GM19238 (cell line): Measurements from ENCODE around the gene UST.
"Not testable (repeated sequence)": the region's sequence is repeated elsewhere in the genome, so short reads cannot be mapped to it uniquely, and the experiment has no call there.

Experiments used
- DNase-seq: peaks from one replicate; pipeline ENCODE4 v3.0.0; 2011; ENCODE audit warnings: low spot score; ENCODE audit not compliant: insufficient read length

Gene UST

DNA sequence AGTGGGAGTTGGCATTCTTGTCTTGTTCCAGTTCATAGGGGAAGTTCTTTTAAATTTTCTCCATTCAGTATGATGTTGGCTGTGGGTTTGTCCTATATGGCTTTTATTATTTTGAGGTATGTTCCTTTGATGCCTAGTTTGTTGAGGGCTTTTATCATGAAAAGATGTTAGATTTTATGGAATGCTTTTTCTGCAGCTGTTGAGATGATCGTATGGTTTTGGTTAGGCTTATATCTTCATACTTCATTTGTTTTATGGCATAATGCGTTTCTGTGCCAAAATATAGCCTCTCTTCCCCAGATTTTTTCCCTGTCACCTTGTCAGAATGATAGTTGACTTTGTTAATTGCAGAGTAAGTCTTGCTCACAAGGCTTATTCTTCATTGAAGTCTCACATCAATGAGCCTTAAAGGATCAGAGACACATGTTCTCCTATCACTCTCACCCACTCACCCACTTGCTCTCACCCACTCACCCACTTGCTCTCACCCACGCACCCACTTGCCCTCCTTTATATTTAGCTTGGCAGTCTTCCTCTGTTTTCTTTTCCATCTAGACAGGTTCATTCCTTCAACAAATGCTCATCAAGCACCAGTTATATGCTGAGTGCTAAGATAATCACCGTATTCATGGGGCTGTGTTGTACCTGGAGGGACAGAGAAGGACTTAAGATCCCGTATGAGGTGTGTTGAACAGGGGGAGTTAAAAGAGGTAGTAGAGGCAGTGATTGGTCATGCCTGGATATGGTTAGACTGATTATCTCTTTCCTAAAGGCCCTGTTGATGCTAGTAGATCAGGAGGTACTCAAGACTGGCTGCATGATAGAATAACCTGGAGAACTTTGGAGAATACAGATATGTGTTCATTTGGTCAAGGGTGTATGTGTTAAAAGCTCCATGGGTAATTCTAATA, 19.3 kb downstream of the UST start:
- DNase-seq = no peak

DNA sequence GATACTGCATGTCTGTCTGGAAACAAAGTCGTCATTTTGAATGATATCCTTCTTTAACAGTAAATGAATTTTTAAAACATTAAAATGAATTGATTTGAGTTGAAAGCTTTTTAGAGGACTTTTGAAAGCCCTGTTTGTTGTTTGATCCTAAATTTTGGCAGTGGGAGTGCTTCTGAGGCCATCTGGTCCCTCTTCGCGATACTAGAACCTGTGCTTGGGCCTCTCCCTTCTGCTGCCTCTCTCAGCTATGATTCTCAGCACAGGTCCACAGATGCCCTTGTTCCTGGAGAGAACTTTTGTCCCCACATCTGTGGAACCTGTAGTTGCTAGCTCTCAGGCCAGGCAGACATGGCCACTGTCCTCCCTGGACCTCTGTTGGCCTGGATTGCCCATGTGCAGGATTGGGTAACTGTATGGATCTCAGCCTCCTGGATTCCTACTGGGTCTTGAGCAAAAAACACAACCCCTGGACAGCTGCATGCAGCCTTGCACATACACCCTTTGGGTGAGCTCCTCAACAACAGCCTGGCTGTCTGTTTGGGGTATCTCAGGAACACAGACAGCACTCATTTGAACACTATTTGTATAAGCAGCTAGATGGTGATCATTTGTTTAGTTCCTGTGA, 21.9 kb downstream of the UST start:
- no peak for DNase-seq

DNA sequence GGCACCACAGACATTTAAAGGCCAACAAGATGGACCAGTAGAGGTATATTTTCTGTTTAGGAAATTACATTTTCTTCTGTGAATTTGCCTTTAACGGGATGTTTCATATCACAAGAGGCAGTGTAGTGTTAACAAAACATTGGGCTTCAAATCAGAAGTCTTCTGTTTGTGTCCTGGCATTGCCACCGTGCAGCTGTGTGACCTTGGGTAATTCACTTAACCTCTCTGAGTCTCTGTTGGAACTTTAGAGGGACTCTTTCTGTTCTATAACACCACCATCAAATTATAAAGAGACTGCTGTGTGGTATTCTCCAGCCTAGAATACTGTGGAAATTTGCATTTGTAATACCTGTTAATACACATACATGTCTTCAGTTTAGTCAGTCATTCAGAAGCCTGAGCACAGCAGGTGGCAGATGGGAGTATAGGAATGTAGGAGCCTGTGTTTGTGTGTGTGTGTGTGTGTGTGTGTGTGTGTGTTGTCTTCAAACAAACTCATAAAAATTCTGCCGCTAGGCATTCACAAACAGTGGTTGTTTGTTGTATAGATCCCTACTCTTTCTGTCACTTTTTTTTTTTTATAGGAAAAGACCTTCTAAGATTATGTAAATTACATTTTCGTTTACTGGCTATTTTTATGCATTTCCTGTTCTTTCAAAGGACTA, 22.6 kb downstream of the UST start:
- DNase-seq = no peak

DNA sequence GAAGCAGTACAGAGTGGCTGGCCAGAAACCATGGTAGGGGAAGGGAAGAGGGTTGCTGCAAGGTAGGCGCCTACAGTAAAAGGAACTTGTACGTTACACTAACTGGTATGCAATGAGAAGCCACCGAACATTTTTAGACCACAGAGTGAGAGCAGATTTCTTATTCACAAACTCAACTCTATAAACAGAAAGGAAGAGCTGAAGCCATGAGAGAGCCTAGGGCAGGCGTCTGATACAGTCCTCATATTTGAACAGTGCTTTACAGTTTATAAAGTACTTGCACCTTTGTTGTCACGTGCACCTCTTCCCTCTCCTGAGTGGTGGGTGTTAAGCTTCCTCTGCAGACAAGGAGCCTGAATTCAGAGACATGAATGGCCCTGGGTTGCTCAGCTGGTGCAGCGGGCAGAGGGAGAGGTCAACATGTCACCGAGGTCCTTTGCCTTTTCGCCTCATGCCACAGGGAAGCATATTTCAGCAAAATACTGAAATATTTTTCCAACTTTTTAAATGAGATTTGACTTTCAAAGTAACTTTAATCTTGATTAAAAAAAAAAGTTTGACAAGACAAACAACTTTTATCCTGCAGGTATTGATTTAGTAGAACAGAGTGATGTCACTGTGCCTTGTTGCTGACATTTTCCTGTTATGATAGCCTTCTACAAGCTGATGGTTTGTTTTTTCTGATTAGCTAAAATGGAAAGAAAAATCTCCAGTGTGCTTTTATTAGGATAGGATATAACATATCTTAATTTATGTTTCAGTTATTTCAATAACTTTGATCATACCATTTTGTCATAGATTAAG, 23.8 kb downstream of the UST start:
- no peak for DNase-seq

DNA sequence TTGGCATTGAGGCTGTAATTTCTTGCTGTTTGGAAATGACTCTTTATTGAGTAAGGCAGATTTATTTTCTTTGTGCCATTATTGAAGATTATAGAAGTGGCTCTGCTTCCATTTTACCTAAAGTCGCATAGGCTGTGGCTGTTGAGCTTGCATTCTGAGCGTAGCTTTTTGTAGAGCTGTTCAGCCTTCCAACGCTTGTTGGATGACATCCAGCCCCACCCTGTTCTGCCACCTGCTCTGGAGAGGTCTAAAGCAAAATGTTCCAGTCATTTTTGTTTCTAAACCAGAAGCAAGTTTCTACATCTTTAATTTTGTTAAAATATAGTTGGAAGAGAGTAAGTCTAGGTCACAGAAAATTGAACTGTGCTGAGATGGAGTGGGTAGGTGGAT, 24.4 kb downstream of the UST start:
- no peak for DNase-seq

DNA sequence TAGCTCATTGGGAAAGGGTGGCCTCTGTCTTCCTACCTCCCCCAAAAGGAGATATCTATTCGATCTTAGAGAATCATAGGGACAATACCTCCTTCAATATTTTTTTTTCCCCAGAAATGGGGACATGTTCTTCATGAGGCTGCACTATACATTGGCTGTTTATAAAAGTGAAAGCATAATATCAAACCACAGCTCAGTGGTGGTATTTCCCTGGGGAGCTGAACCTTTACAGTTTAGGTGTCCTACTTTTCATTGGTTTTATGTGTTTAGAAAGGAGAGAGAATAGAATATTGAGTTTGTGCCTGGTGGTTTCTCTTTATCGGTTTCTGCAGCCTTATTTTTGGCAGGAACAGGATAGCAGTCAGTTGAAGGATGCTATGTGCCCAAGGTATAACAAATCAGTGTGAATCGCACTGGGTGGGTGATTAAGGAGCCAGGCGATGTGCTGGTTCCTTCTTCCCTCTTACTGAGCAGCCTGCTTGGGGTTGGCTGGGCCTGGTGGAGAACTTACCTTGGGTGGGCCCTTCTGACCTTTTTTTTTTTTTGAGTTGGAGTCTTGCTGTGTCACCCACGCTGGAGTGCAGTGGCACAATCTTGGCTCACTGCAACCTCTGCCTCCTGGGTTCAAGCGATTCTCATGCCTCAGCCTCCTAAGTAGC, 25.2 kb downstream of the UST start:
- DNase-seq = no peak

DNA sequence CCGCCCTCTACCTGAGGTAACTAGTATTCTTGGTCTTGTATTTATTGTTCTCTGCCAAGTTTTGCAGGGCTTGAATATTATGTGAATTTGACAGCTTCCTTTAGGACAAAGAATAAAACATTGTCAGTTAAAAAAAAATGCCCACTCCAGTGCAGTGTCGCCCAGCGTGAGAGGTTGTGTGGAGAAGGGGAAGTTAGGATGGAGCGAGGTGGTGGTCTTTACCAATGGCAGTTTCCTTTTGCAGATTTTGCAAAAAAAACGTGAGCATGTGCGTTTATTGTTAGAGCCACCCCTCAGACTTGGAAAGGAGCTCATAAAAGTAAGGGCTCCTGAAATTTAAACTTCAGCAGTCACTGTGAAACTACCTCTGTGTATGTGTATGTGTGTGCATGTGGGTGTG, 28.3 kb downstream of the UST start:
- no peak for DNase-seq

DNA sequence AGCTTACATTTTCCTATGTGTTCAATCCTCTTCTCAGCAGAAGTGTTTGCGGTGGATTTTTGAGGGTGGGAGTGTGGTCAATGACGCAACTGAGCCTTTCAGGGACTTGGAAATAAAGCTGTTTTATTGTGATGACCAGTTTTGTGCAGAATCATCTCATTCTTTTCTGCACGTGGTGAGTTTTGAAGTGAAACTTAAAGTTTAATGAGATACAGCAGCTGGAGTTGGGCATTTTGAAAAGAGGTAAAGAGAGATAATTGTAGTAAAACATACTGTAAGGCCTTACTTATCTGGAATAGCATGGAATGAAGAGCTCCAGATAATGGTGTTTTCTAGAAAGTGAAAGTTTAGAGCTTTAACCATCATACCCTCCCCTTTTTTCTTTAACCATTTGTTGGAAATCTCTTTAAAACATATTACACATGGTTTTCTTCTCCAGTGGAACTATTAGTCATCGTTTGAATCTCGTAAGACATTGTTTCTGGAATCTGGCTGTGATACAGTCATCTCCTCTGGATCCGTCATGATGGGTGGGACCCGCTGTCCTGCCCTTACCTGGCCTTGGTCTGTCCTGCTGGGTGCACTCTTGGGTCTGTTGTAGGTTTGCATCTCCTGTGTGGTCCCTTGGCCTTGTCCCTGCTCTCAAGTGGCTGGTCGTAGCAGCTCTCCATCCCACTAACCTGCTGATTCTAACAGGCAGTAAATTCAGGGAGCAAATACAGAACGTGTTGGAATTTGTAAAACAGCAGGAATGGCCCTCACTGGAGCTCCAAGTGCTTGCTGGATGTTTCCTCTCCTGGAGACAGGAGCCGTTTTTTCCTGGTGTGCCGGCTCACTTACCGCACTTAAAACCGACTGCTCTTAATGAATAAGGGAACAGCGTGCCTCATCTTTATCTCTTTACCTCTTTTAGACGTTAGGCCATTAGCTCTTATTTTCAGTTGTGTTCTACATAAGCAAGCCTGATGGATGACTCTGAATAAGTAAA, 29.8 kb downstream of the UST start:
- no peak for DNase-seq

DNA sequence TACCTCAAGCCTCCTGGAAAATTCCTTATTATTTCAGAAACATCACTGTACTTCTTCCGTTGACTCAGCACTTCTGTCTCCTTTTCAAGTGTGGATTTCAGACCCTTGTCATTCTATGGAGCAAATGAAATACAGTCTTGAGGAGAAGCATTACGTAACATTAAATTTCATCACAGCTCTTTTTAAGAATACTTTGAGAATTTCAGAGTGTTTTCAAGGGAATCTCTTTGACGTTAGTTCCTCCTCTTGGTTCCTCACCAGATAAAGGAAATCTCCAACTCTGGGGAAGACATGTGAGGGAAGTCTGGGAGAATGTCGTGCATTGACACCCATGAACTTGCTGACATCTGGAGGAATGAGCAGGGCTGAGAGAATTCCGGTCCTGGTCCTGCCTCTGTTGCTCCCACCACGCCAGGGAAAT, 32.3 kb downstream of the UST start:
- DNase-seq = no peak

DNA sequence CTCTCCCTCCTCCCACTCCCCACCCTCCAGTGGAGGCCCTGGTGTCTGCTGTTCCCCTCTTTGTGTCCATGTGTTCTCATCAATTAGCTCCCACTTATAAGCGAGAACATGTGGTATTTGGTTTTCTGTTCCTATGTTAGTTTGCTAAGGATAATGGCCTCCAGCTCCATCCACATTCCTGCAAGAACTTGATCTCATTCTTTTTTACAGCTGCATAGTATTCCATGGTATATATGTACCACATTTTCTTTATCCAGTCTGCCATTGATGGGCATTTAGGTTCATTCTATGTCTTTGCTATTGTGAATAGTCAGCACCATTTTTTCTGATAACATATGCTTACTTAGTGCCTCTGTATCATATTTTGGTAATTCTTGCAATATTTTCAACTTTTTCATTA, 33.6 kb downstream of the UST start:
- DNase-seq = not testable (repeated sequence)

DNA sequence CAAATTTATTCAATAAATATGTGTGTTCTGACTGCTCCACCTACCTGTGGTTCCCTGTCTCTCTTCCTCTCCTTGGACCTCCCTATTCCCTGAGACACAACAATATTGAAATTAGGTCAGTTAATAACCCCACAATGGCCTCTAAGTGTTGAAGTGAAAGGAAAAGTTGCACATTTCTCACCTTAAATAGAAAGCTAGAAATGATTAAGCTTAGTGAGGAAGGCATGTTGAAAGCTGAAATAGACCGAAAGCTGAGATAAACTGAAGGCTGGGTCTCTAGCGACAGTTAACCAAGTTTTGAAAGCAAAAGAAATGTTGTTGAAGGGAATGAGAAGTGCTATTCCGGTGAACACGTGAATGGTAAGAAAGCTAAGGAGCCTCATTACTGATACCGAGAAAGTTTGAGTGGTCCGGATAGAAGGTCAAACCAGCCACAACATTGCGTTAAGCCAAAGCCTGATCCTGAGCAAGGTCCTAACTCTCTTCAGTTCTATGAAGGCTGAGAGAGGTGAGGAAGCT, 34.1 kb downstream of the UST start:
- peak; percentile 18 for DNase-seq

DNA sequence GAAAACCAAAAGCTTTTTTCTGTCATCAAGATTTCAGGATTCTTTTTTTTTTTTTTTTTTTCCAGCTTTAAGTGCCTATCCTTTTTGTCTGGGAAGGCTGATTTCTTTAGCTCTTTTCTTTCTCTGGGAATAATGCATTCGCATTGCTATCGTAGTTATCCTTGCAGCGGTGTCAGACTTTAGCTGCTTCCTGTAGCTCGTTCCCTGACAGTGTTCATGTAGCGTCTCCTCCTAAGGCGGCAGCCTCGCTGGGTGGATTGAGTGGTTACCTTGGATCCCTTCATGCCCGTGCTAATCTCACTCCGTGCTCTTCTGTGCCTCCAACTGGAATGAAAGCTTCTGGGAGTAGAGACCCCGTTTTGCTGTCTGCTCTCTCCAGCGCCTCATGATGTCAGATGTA, 43.1 kb downstream of the UST start:
- DNase-seq = no peak

DNA sequence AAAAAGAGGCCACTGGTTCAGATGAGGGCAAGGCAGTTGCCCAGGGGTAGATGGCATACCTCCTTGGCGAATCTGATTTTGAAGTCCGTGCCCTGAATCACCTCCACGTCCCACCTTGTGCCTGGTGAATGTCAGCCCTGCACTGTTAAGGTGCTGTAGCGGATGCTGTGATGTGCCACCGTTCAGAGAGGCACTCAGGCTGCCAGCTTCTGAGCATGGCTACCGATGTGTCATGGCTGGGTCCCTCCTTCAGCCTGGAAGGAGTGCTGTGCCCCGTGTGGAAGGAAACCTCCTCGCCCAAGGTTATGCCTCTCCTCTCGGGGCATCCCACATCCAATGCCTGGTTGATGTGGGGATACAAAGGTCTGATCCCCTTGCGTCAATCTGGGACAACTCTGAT, 43.6 kb downstream of the UST start:
- DNase-seq = no peak

DNA sequence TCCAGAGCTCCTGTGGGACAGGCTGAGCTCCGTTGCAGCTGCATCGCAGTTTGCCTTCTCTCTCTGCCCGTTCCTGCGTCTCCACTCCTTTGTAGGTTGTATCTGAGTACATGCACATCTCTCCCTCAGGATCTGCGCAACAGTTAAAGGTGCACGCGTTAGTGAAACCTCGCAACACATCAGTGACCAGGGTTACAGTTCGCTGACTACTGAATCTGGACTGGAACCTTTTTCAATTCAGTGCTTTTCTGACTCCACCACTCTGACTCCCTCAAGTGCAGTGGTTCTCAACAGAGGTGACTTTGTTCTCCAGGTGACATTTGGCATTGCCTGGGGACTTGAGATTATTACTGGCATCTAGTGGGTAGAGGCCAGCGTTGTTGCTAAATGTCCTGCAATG, 44.0 kb downstream of the UST start:
- DNase-seq = no peak

DNA sequence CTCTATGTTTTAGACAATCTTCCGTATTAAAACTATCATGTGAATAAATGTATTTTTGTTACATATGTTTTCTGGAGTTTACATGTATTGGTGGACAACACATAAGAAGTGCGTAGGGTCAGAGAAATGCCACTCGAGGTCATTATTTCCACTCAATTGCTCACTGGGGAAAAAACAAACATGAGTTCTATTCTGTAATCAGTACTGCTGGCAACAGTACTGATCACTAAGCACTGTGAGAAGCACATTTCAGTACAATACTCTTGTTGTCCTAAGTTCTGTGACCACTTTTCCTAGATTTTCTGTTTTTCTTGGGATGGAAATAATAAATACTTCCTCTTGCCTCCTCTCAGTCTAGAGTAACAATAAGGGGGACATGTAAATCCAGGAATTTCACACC, 44.5 kb downstream of the UST start:
- DNase-seq = no peak

DNA sequence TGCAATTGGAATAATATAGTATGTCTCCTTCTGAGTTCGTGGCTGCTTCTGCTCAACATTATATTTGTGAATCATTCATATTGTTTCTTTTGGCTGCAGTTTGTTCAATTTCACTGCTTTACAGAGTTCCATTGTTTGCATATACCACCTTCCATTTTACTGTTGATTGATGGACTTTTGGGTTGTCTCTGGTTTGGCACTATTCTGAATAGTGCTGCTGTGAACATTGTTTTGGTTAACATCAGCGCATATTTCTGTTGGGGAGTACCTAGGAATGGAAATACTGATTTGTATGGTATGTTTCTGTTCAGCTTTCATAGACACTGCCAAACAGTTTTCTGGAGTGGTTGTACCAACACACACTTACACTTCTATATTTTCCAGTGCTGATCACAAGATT, 46.9 kb downstream of the UST start:
- DNase-seq = no peak

DNA sequence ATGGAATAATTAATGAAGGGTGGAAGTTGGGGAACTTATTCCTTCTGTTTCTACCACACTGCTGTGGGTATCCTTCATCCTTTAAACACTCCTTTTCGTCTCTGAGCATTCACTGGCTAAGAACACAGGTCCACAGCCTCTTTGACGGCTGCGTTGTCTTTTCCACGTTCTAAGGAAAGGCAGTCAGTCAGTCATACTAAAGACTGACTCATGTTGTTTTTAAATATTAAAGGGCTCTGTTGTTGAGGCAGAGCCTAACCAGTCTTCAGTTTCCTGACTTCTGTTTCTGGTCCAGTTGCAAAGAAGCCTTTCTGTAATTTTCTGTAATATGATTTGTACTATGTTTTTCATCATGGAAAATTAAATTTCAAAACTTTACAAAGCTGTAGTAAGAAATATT, 48.0 kb downstream of the UST start:
- no peak for DNase-seq

DNA sequence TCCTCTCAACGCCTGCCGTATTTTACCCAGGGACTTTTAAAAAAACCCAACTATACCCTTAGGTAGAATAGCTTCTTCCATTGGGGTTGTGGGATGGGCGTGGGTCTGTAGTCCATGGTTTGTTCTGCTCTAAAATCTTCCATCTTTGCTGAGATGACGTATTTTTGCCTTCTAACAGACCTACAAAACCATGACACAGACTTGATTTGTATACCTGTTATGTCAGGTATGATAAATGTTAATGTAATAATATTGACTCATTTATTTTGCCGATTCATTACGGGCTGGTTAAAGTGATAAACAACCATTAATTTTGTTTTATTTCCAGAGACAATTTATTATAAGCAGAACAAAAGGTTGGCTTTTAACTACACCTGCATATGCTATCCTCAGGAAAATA, 48.7 kb downstream of the UST start:
- DNase-seq = no peak

DNA sequence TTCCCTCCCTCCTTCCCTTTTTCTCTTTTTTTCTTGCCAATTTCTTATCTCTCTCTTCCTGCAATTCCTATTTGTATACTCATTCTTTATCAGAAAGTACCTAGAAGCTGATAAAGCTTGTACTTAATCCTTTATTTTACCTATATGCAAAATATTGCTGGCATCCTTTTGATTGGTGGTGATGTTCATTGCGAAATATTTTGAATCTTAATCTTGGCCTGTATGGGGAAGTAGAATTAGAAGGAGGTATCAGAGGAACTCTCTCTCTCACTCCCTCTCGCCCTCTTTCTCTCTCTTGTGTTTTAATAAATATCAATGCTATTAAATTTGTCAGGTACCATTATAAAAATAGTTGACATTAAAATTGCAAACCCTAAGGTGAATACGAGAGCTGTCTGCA, 52.8 kb downstream of the UST start:
- no peak for DNase-seq

DNA sequence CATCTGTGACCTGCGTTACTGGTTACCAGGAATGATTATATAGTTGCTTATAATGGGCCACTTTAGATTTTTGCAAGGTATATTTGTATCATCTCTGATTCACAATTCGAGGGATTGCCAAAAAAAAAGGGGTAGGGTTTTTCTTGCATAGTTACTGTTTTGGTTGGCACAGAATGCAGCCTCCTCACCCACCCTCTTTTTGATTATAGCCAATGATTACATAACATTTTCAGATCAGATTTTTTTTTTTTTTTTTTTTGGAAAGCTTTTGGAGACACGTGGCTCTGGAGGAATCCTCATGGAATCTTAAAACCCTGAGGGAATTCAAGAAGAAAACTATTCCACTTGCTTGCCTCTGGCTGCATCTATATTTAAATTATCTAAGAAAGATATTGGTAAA, 53.7 kb downstream of the UST start:
- DNase-seq = no peak
